GM18909 (cell line): ENCODE data around the gene MIER3.

Source experiments
- ATAC-seq: cut with Tn5 transposase; IDR thresholded peaks from one replicate; pipeline ENCODE4 v1.9.1; 2021; ENCODE audit warnings: mild to moderate bottlenecking; ENCODE audit not compliant: unreplicated experiment, poor library complexity

MIER3 gene

DNA sequence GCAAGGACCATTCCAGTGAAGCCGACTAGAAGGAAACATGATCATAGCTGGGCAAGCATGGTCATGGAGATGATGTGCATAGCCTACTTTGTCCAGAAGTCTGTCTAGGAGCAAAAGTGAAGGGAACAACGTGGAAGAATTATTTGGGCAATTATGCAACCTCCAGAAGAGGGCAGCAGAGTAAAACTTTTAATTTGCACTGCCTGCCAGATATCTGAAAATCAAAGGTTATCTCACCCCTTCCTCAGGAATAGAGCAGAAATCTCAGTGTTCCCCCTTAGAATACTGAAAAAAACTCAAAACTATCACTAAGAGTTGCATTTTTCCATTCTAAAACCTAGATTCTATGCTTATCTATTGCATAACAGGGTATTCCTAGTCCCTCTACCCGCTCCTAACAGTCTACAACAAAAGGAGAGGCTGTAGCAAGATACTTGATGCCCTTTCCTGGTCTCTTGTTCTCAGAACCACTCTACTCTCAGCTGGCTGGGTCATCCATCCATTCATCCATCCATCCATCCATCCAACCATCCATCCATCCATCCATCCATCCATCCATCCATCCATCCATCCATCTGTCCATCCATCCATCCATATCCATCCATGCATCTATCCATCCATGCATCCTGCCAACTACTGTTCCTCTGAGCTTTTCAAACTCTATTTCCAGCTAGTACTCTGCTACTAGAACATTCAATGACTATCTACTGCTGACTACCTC, 50.9 kb downstream of the MIER3 start:
- no peak for ATAC-seq

DNA sequence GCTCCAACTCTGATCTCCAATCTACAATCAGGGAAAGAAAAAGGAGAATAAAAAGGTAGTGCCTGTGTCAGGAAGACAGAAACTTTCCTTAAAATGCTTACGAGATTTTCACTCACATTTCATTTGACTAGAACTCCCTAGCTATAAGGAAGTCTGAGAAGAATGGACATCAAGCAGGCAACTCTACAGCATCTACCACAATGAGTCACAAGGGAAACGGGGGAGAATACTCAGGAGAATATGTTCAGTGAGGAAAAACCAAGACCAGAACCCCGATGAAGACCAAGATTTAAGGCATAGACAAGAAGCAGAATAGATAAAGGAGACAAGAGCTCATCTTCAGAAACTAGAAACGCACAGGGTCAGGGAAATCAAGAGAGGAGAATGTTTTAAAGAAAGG, 51.5 kb downstream of the MIER3 start:
- ATAC-seq, result no peak

DNA sequence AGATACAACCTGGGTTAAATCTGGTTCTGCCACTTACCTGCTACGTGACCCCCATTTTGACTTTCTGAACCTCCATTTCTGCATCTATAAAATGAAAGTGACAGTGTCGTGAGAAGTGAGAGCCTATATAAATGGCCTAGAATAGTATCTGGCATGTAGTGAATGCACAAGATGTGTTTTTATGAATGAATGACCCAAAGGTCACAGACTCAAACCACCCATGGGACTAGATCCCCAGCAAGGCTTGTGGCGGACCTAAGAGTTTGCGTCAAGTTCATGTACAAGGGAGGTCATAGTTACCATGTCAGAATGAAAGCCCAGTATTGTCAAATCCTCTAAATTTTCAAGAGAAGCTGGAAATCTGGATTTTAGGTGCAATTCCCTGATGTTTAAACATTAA, 53.7 kb downstream of the MIER3 start:
- ATAC-seq, result no peak

DNA sequence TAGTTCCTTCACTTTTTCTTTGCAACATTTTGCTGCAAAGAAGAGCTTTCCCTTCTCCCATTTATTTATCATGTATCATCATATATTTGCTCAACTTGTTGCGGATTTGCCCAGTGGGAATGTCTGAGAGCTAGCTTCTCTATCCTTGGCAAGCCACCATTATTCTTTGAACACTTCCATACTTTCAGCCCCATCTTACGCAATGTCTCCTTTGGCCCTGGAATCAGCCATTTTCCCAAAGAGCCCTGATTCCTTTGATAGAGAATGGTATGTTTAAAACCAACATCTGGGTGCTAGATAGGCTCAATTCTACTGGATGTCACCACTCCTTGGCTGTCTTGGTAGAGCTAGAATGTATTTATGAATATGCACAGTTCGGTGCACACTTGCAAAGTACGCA, 55.2 kb downstream of the MIER3 start:
- no peak for ATAC-seq

DNA sequence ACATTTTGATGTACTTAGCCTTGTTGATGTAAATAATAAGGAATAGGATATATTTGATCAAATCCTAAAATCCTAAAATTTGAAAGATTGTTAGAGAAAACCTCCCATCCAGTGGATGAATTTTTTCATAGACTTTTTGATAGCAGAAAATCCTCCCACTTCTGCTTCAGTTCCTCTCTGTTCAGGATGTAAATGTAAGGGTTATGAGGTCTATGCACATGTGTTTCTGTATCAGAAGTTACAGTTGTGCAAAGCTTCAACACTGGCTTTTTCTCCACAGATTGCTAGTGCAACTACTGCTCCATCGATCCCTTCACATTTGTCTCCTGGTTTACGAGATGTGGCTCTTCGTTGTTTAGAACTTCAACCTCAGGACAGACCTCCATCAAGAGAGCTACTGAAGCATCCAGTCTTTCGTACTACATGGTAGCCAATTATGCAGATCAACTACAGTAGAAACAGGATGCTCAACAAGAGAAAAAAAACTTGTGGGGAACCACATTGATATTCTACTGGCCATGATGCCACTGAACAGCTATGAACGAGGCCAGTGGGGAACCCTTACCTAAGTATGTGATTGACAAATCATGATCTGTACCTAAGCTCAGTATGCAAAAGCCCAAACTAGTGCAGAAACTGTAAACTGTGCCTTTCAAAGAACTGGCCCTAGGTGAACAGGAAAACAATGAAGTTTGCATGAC, 58.5 kb downstream of the MIER3 start:
- no peak for ATAC-seq

DNA sequence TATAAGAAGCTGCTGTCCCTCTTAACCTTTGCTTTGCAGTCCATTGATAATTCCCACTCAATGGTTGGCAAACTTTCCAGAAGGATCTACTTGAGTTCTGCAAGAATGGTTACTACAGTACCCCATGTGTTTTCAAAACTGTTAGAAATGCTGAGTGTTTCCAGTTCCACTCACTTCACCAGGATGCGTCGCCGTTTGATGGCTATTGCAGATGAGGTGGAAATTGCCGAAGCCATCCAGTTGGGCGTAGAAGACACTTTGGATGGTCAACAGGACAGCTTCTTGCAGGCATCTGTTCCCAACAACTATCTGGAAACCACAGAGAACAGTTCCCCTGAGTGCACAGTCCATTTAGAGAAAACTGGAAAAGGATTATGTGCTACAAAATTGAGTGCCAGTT, 70.4 kb downstream of the MIER3 start:
- no peak for ATAC-seq

DNA sequence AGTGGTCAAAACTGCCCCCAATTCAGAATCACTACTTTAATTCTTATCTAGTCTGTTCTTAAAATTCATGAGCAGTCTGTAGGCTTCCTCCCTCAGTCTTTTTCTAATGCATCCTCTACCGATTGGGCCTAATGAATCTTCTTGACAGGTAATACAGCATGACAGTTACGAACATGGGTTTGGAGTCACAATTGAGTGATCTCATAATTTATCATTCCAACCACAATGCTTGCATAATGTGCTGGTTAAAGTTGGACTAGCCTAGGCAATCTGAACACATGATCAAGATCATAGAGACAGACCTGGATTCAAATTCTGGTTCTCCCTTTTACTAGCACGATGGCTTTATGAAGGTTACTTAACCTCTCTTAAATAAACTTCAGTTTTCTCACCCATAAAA, 75.6 kb downstream of the MIER3 start:
- no peak for ATAC-seq

DNA sequence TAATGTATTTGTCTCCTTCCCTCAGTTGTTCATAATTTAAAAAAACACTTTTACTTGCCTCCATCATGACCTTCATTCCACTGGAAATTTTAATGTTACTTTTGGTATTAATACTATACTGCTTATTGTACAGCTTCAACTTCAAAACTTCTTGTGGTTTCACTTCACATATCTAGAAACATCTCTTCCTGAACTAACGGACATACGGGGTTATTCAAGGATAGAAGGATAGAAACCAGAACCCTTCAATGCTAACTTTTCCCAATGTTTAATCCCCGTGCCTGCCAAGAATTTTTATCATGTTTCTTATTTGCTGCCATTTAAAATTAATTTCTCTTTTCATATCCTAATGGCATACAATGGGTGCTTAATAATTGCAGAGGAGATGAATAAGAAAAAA, 78.9 kb downstream of the MIER3 start:
- no peak for ATAC-seq

DNA sequence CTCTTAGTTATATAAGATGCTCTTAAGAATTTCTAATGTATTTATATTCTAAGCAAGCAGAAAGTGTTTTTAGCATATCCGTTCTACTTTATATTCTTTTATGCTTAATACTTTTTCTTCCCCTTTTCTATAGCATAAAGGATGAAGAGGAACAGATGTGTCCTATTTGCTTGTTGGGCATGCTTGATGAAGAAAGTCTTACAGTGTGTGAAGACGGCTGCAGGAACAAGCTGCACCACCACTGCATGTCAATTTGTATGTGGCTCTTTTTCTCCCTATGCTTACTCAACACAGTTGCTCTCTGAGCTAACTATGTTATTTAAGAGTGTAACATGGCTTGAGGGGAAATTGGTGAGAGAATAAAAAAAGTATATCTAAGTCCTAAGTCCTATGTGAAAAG, 80.1 kb downstream of the MIER3 start:
- ATAC-seq, result no peak
